Sigmoid colon (tissue), 7 donors: ENCODE results near the gene ADD1. TPM values are rescaled to one million over a fixed set of nuclear protein-coding genes. Genes with fewer than 3 reads are reported as not detected.

Experiments used
- DNase-seq: peaks from one replicate; pipeline ENCODE4 v3.0.0-alpha.2; 2019
- H3K27ac ChIP-seq, 4 donors: fragments of 200-600 bp; sonication (generic); one replicate each; pipeline ENCODE4 v1.5.1; 2016 to 2019; ENCODE audit warnings: mild to moderate bottlenecking in 1 of 4
- H3K27me3 ChIP-seq, 3 donors: fragments of 200-600 bp; sonication (generic); one replicate each; pipeline ENCODE4 v1.5.1; 2019; ENCODE audit warnings: mild to moderate bottlenecking in 1 of 3
- H3K36me3 ChIP-seq, 4 donors: fragments of 200-600 bp; sonication (generic); one replicate each; pipeline ENCODE4 v1.5.1; 2016 to 2019
- H3K4me1 ChIP-seq, 4 donors: fragments of 200-600 bp; sonication (generic); one replicate each; pipeline ENCODE4 v1.5.1; 2017 to 2019
- H3K4me3 ChIP-seq, 4 donors: fragments of 200-600 bp; sonication (generic); one replicate each; pipeline ENCODE4 v1.5.1; 2017 to 2019; ENCODE audit warnings: mild to moderate bottlenecking in 2 of 4, moderate library complexity in 1 of 4
- H3K9me3 ChIP-seq, 4 donors: fragments of 200-600 bp in 3 of 4; sonication (generic) in 3 of 4; one replicate each; pipeline versions ENCODE4 v1.5.1 to v1.6.1; 2013 to 2019
- CTCF ChIP-seq, 4 experiments: fragments of 450-650 bp in 3 of 4; fragments of 200-600 bp in 1 of 4; IDR thresholded peaks; one replicate each; pipeline ENCODE4 v1.5.1; 2016 to 2019; ENCODE audit warnings: antibody characterized with exemption in 4 of 4, mild to moderate bottlenecking in 3 of 4, moderate library complexity in 2 of 4
- EP300 ChIP-seq, 4 donors: sonication (generic); formaldehyde crosslinking; IDR thresholded peaks; one replicate each; pipeline ENCODE4 v1.6.1; 2017; ENCODE audit warnings: antibody characterized with exemption in 4 of 4
- POLR2A ChIP-seq, 2 donors: fragments of 450-650 bp; IDR thresholded peaks; one replicate each; pipeline ENCODE4 v1.6.1; 2016; ENCODE audit warnings: antibody characterized with exemption in 2 of 2, mild to moderate bottlenecking in 2 of 2, moderate library complexity in 2 of 2
- POLR2AphosphoS5 ChIP-seq, 4 donors: sonication (generic); formaldehyde crosslinking; IDR thresholded peaks; one replicate each; pipeline ENCODE4 v1.6.1; 2017; ENCODE audit warnings: antibody characterized with exemption in 4 of 4
- WGBS, 2 donors: extraction: QIAGEN DNeasy Blood & Tissue Kit; methylation state at CpG; one replicate each; pipeline ENCODE4 v1.1.7; 2013; 5-methylcytosine and 5-hydroxymethylcytosine counted together
- intact Hi-C: fragments of 100-400 bp; cut with DNase I; formaldehyde crosslinking; loops from one replicate; pipeline ENCODE4 v1.15.1; 2023
- polyA plus RNA-seq, 3 donors: library from polyadenylated mRNA; stranded (reverse); fragments of 200-250 nt; gene quantifications; one replicate each; pipeline ENCODE4 v1.2.3, GENCODE V29; 2013
- total RNA-seq, 4 donors: library from RNA; depleted of rRNA; stranded (reverse); fragments of >200 nt; gene quantifications; one replicate each; pipeline ENCODE4 v1.1.0, GENCODE V29; 2016
- donor health status: healthy with polysubstance abuse.
- donor health status: Bipolar disorder and iron deficiency.
- donor health status: healthy.

The ADD1 gene
- total and polyA plus RNA-seq, 7 donors: 113 to 378 (median 166) TPM

GRCh38 chr4:2907226-2907625, 63.6 kb downstream of the ADD1 start:
- DNase-seq: no peak
- H3K9me3 ChIP-seq: no peaks in the 10 kb centered on the region
- H3K27me3 ChIP-seq: no peaks in the 10 kb centered on the region
- no peak for TF ChIP-seq POLR2AphosphoS5 (IDR thresholded peaks at IDR 0.05)
- no peak for TF ChIP-seq EP300 (IDR thresholded peaks at IDR 0.05)
- TF ChIP-seq CTCF (IDR thresholded peaks at IDR 0.05): no peak
- TF ChIP-seq POLR2A (IDR thresholded peaks at IDR 0.05): no peak
- H3K4me1 ChIP-seq: no peaks in the 10 kb centered on the region
- H3K4me3 ChIP-seq: no peak overlapping the region
- 84 to 91% methylated on average over 4 of the region's 4 CpGs for WGBS, 2 donors
- H3K27ac ChIP-seq: no peak overlapping the region
- H3K36me3 ChIP-seq: peaks cover 21 to 99% (median 65%) of the 10 kb centered on the region in 4 donors
- intact Hi-C loops: no loop called here

- WGBS, 2 donors: 42 to 79% methylated on average over 11 of the region's 11 CpGs
- TF ChIP-seq CTCF (IDR thresholded peaks at IDR 0.05): no peak
- no peak for TF ChIP-seq POLR2A (IDR thresholded peaks at IDR 0.05)
- TF ChIP-seq EP300 (IDR thresholded peaks at IDR 0.05): no peak
- TF ChIP-seq POLR2AphosphoS5 (IDR thresholded peaks at IDR 0.05): no peak
- H3K9me3 ChIP-seq: no peaks in the 10 kb centered on the region
- H3K4me3 ChIP-seq: no peak overlapping the region
- H3K36me3 ChIP-seq: peaks cover 26 to 99% (median 69%) of the 10 kb centered on the region in 4 donors
- no peak for DNase-seq
- H3K27me3 ChIP-seq: no peaks in the 10 kb centered on the region
- intact Hi-C loops: no loop called here
- no peak overlapping the region for H3K27ac ChIP-seq
- H3K4me1 ChIP-seq: no peaks in the 10 kb centered on the region
Measured at GRCh38 chr4:2907706-2908293, 64.2 kb downstream of the ADD1 start.

- Histone ChIP-seq H3K27ac (no peak overlapping the region), H3K36me3 (peaks cover 26 to 99% (median 70%) of the 10 kb centered on the region in 4 donors), H3K4me3 (no peak overlapping the region), H3K9me3 (no peaks in the 10 kb centered on the region), H3K4me1 (no peaks in the 10 kb centered on the region), H3K27me3 (no peaks in the 10 kb centered on the region)
- TF ChIP-seq CTCF (IDR thresholded peaks at IDR 0.05) (no peak), EP300 (IDR thresholded peaks at IDR 0.05) (no peak), POLR2AphosphoS5 (IDR thresholded peaks at IDR 0.05) (no peak)
- WGBS, 2 donors: 85 to 93% methylated on average over 7 of the region's 7 CpGs
- intact Hi-C loops: no loop called here
- DNase-seq: no peak
Measured at GRCh38 chr4:2908686-2909085, 65.0 kb downstream of the ADD1 start.

GRCh38 chr4:2909583-2909982, 65.9 kb downstream of the ADD1 start:
- H3K27ac ChIP-seq: no peak overlapping the region
- no peak for TF ChIP-seq CTCF (IDR thresholded peaks at IDR 0.05)
- no peak for TF ChIP-seq EP300 (IDR thresholded peaks at IDR 0.05)
- TF ChIP-seq POLR2A (IDR thresholded peaks at IDR 0.05): no peak
- TF ChIP-seq POLR2AphosphoS5 (IDR thresholded peaks at IDR 0.05): no peak
- H3K4me1 ChIP-seq: no peaks in the 10 kb centered on the region
- no peak overlapping the region for H3K4me3 ChIP-seq
- no peaks in the 10 kb centered on the region for H3K27me3 ChIP-seq
- H3K9me3 ChIP-seq: no peaks in the 10 kb centered on the region
- intact Hi-C loops: no loop called here
- H3K36me3 ChIP-seq: peaks cover 26 to 98% (median 69%) of the 10 kb centered on the region in 4 donors
- 88 to 91% methylated on average over 8 of the region's 8 CpGs for WGBS, 2 donors
- DNase-seq: no peak

GRCh38 chr4:2910409-2910808, 66.8 kb downstream of the ADD1 start:
- intact Hi-C loops: no loop called here
- Histone ChIP-seq H3K4me1 (no peaks in the 10 kb centered on the region), H3K36me3 (peaks cover 30 to 98% (median 69%) of the 10 kb centered on the region in 4 donors), H3K4me3 (no peak overlapping the region), H3K9me3 (no peaks in the 10 kb centered on the region), H3K27ac (no peak overlapping the region), H3K27me3 (no peaks in the 10 kb centered on the region)
- WGBS, 2 donors: 88 to 90% methylated on average over 7 of the region's 7 CpGs
- TF ChIP-seq POLR2AphosphoS5 (IDR thresholded peaks at IDR 0.05): no peak
- TF ChIP-seq POLR2A (IDR thresholded peaks at IDR 0.05): no peak
- no peak for TF ChIP-seq CTCF (IDR thresholded peaks at IDR 0.05)
- no peak for TF ChIP-seq EP300 (IDR thresholded peaks at IDR 0.05)
- no peak for DNase-seq
